Activated naive CD4-positive, alpha-beta T cell treated with anti-CD3 and anti-CD28 coated beads for 36 hours (primary cell): Measurements from ENCODE around the gene BRD2. TPM values are rescaled to one million over a fixed set of nuclear protein-coding genes. Genes with fewer than 3 reads are reported as not detected.

Source experiments
- CTCF ChIA-PET: fragments of 350-600 bp; sonication (Branson Sonifier 250); formaldehyde crosslinking; loops from one replicate; lab custom pipeline; 2021; ENCODE audit warnings: antibody characterized with exemption; lab: Charles Lee
- DNase-seq: peaks from one replicate; pipeline ENCODE4 v3.0.0-alpha.2; 2020
- H3K27ac Mint-ChIP-seq: one replicate; pipeline ENCODE4 v1.8.0; 2021; ENCODE audit warnings: mild to moderate bottlenecking, mixed read lengths
- H3K27me3 Mint-ChIP-seq: one replicate; pipeline ENCODE4 v1.8.0; 2021; ENCODE audit warnings: low read depth, mixed read lengths
- H3K36me3 Mint-ChIP-seq: one replicate; pipeline ENCODE4 v1.8.0; 2021; ENCODE audit warnings: low read depth, mixed read lengths
- H3K4me1 Mint-ChIP-seq: one replicate; pipeline ENCODE4 v1.8.0; 2021; ENCODE audit warnings: low read depth, mixed read lengths
- H3K4me3 Mint-ChIP-seq: one replicate; pipeline ENCODE4 v1.8.0; 2021; ENCODE audit warnings: mild to moderate bottlenecking, moderate library complexity, mixed read lengths
- H3K9me3 Mint-ChIP-seq: one replicate; pipeline ENCODE4 v1.8.0; 2021; ENCODE audit warnings: mixed read lengths
- intact Hi-C: fragments of 100-400 bp; cut with micrococcal nuclease; formaldehyde crosslinking; loops from one replicate; pipeline ENCODE4 v1.15.1; 2023
- total RNA-seq, 2 experiments: library from RNA; stranded (reverse); gene quantifications; one replicate each; pipeline ENCODE4 v1.2.3, GENCODE V29; 2021

The BRD2 gene
- total RNA-seq, 2 experiments from 2014 or later, result 168 to 197 TPM

GRCh38 chr6:33008944-33009861 lies 40.8 kb downstream of the BRD2 start, which contains the start of gene HLA-DOA:
Gene HLA-DOA, minus strand, starts transcription at chr6:33009591.
- Mint-ChIP-seq H3K4me1 (peaks cover 8% of the 10 kb centered on the region), H3K27ac (no peak within 1 kb of the TSS), H3K27me3 (no peaks in the 10 kb centered on the region), H3K4me3 (peak within 1 kb of the TSS; percentile 58), H3K9me3 (no peaks in the 10 kb centered on the region), H3K36me3 (no peaks in the 10 kb centered on the region)
- CTCF ChIA-PET, result no interaction called here
- intact Hi-C loops, result no loop called here
- peak; percentile 63 for DNase-seq

DNA sequence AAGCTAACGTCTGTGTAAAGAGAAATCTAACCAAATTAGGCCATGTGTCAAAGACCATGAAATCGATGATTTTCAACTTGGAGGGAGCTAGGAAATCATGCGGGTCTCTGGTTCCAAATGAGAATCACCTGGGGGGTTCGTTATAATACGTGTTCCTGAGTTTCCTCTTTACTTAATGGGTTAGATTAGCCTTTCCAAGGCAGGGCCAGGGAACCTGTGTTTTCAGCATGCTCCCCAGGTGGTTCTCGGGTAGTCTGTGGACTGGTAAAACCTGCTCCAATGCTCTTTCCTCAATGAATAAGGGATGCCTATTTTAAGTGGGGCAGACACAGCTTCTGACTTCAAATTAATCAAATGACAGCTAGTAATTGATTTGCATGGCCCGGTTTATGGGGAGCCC lies 42.0 kb downstream of the BRD2 start:
- H3K27me3 Mint-ChIP-seq, result no peaks in the 10 kb centered on the region
- intact Hi-C loops, result no loop called here

DNA sequence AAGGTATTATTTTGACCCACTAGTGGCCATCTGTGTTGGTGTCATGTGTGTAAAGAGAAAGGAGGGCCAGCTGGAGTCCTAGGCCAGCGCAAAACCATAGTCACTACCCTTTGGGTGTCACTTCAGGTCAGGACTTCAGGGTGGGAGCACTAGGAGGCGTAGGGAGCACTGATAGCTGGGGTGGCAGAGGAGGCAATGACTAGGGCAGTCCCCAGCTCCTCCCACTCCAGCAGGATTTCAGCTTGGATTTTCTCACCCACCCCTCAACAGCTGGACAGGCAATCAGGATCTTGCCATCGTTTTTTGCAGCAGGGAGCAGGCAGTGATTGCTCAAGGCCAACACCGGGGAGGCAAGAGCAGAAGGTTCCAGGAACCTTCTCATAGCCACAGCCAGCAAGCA lies 45.2 kb downstream of the BRD2 start:
- intact Hi-C loops, result loop anchor here (1.0 to 2.0 kb wide), 3 partner anchors 69 to 235 kb away; no protein-coding TSS in a partner anchor
- Mint-ChIP-seq H3K27me3 (no peaks in the 10 kb centered on the region), H3K4me3 (no peak overlapping the region), H3K9me3 (no peaks in the 10 kb centered on the region), H3K4me1 (peaks cover 12% of the 10 kb centered on the region), H3K27ac (no peak overlapping the region), H3K36me3 (no peaks in the 10 kb centered on the region)
- no peak for DNase-seq
- CTCF ChIA-PET, result interaction anchor here (0.7 to 3.1 kb wide), 9 partner anchors 13 to 215 kb away, joined by 3 to 9 read pairs (median 4); partner anchors contain the start of gene HLA-DPA1

More for the DNA sequence above, 42.0 kb downstream of the BRD2 start:
- Mint-ChIP-seq H3K9me3 (no peaks in the 10 kb centered on the region), H3K4me1 (peaks cover 8% of the 10 kb centered on the region), H3K27ac (no peak overlapping the region), H3K36me3 (no peaks in the 10 kb centered on the region), H3K4me3 (no peak overlapping the region)
- no peak for DNase-seq
- CTCF ChIA-PET, result interaction anchor here (0.5 to 0.7 kb wide), 2 partner anchors 76 to 316 kb away, joined by 3 to 4 read pairs; no protein-coding TSS in a partner anchor

DNA sequence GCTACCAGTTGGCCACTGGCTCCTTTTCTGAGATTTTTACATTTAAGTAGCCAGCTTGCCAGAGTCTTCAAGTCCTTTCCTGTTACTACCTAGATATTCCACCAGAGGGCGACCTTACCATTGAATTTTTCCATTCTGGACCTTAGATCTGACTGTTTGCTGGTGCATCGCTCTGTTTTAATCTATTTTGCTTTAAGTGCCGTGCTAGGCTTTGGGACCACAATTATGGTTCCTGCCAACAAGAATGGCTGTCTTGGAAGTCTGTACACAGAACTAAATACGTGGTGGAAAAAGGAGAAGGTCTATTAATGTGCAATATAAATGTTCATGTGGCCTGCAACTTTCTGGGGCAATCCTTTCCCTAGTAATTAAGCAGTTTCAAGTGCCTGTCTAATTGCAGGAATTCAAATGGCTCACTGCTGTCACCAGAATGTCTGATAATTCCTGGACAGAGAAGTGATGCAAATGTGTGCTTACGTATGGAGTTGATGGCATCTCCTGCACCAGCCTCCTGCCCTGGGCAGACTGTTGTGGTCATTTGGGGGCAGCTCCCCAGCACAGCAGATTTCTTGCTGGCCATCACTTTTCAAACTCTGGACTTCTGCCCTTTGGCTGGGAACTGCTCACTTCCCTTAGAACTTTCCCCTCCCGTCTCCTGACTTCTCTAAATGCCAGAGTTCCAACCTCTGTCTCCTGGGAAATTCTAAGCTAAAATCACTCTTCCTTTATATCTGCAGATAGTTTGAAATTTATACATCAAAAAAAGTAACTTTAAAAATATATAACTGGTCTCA lies 46.6 kb downstream of the BRD2 start:
- no peaks in the 10 kb centered on the region for H3K36me3 Mint-ChIP-seq

DNA sequence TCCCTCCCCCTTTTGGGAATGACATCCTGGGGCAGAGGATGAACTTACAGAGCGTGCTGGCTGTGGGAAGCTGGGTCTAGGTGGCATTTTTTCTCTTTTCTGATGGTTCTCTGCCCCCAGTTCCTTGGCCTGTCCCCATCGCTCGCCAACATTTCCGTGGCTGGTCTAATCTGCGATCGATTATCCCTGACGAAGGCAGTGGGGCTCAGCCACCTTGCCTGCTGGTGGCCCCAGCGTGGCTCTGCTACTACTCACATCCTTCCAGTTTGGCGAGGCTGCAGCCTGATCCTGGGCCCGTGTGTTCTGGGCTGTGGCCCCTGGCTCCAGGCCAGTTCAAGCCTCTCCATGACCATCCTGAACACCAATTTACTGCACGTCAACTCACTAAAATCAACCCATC lies 47.4 kb downstream of the BRD2 start:
- intact Hi-C loops, result loop anchor here (2.0 to 5.0 kb wide), 2 partner anchors 67 to 132 kb away; no protein-coding TSS in a partner anchor

More for the DNA sequence above, 46.6 kb downstream of the BRD2 start:
- intact Hi-C loops, result loop anchor here (1.0 to 5.0 kb wide), 4 partner anchors 68 to 233 kb away; no protein-coding TSS in a partner anchor
- peaks cover 12% of the 10 kb centered on the region for H3K4me1 Mint-ChIP-seq
- H3K27ac Mint-ChIP-seq, result no peak overlapping the region
- H3K4me3 Mint-ChIP-seq, result no peak overlapping the region
- DNase-seq, result peak; percentile 64
- no peaks in the 10 kb centered on the region for H3K9me3 Mint-ChIP-seq
- CTCF ChIA-PET, result interaction anchor here (0.6 to 3.3 kb wide), 25 partner anchors 14 to 329 kb away, joined by 3 to 11 read pairs (median 5); partner anchors contain the start of genes HLA-DPA1 and HLA-DPB1
- H3K27me3 Mint-ChIP-seq, result no peaks in the 10 kb centered on the region

DNA sequence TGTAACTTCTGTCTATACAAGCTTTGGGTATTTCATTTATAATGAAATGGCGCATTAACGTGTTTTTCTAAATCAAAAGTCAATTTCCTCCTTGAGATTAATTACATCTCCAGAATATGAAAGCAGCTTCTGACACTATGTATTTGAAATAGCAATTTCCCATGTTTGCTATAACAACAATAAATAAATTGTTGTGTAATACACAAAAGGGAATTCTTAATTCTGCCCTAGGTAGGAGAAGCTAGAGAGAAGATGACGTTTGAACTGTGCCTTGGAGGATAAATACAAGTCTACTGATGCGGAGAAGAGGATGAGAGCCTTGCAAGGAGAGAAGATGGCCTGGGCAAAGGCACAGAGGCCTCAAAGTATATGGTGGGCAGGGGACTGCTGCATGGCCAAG lies 48.6 kb downstream of the BRD2 start:
- Mint-ChIP-seq H3K4me3 (no peak overlapping the region), H3K27ac (no peak overlapping the region), H3K36me3 (no peaks in the 10 kb centered on the region), H3K27me3 (no peaks in the 10 kb centered on the region), H3K9me3 (no peaks in the 10 kb centered on the region), H3K4me1 (peaks cover 12% of the 10 kb centered on the region)
- intact Hi-C loops, result loop anchor here (5.0 kb wide), 1 partner anchor 130 kb away; no protein-coding TSS in a partner anchor
- CTCF ChIA-PET, result interaction anchor here (0.5 to 3.3 kb wide), 9 partner anchors 16 to 495 kb away, joined by 3 to 11 read pairs (median 5); no protein-coding TSS in a partner anchor
- DNase-seq, result no peak

More for the DNA sequence above, 47.4 kb downstream of the BRD2 start:
- CTCF ChIA-PET, result interaction anchor here (0.8 to 3.3 kb wide), 10 partner anchors 15 to 232 kb away, joined by 4 to 11 read pairs (median 7); partner anchors contain the start of gene HLA-DPB1
- H3K36me3 Mint-ChIP-seq, result no peaks in the 10 kb centered on the region
- H3K9me3 Mint-ChIP-seq, result no peaks in the 10 kb centered on the region
- H3K27ac Mint-ChIP-seq, result no peak overlapping the region
- no peaks in the 10 kb centered on the region for H3K27me3 Mint-ChIP-seq
- no peak for DNase-seq
- peaks cover 12% of the 10 kb centered on the region for H3K4me1 Mint-ChIP-seq
- no peak overlapping the region for H3K4me3 Mint-ChIP-seq

DNA sequence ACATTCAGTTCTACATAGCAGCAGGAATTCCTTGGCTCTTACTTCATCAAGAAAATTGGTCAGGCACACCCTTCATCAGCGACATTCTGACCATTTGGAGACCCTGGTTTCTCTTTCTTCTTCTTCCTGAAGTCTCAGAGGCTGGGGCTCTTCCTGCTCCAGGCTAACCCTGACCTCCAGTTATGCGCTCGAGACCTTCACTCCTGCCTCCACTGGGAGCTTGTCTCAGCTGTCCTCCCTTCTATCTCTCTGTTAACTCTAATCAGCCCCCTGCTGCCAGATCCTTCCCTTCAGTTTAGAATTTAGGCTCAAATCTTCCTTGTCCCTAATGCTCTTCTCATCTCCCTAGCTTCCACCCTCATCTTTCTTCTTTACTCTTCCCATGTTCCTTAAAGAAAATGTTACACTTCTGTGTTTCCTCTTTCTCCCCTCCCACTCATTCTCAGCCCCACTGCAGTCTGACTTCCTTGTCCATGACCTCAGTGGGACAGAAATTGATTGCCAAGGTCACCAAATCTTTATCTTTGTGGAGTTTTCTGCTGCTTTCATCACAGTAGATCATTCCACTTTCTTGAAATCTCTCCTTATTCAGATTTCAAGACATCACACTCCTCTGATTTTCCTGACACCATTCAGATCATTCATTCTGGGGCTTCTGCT lies 49.4 kb downstream of the BRD2 start:
- H3K9me3 Mint-ChIP-seq, result no peaks in the 10 kb centered on the region
- H3K27me3 Mint-ChIP-seq, result no peaks in the 10 kb centered on the region
- H3K36me3 Mint-ChIP-seq, result no peaks in the 10 kb centered on the region
- H3K27ac Mint-ChIP-seq, result no peak overlapping the region
- intact Hi-C loops, result loop anchor here (5.0 kb wide), 1 partner anchor 129 kb away; no protein-coding TSS in a partner anchor
- DNase-seq, result no peak
- H3K4me1 Mint-ChIP-seq, result peaks cover 12% of the 10 kb centered on the region
- H3K4me3 Mint-ChIP-seq, result no peak overlapping the region
- CTCF ChIA-PET, result interaction anchor here (0.7 to 0.9 kb wide), 2 partner anchors 102 to 1528 kb away, joined by 3 read pairs; no protein-coding TSS in a partner anchor

DNA sequence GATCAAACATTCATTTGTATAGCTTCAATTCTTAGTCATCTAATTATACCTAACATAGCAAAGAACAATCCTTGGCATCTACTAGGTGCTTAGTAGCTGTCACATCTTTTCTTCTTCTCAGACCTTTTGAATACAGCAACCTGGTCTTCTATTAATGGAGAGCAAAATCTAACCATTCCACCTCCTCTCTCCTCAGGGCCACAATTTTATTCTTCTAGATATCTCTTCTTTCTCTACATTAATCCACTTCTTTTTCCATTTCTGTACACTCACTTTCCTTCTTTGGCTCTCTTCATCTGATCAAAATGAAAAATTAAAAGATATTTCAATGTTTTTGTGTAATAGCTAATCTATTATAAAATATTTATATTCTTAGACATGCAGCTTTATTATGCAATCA lies 50.0 kb downstream of the BRD2 start:
- CTCF ChIA-PET, result interaction anchor here (0.7 to 0.9 kb wide), 2 partner anchors 102 to 1529 kb away, joined by 3 read pairs; no protein-coding TSS in a partner anchor
- H3K4me3 Mint-ChIP-seq, result no peak overlapping the region
- no peaks in the 10 kb centered on the region for H3K27me3 Mint-ChIP-seq
- DNase-seq, result no peak
- peaks cover 12% of the 10 kb centered on the region for H3K4me1 Mint-ChIP-seq
- intact Hi-C loops, result loop anchor here (5.0 kb wide), 1 partner anchor 129 kb away; no protein-coding TSS in a partner anchor
- no peaks in the 10 kb centered on the region for H3K36me3 Mint-ChIP-seq
- H3K27ac Mint-ChIP-seq, result no peak overlapping the region
- no peaks in the 10 kb centered on the region for H3K9me3 Mint-ChIP-seq

DNA sequence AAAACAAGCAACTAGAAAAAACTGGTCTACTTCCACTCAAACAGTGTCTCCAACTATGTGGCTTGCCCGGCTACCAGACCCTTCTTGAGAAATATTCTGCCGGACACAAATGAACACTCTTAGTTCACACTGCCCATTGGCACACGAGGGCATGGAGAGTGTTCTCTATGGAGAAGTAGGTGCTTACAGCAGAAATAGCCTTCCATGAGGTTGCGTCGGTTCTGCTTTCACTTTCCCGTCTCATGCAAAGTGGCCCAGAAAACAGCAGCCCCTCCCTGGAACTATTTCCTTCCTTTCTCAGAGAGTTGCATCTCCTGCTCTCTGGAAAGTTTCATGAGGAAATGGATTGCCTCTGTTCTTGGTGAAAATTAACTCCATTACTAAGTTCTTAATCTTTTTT lies 50.5 kb downstream of the BRD2 start:
- CTCF ChIA-PET, result interaction anchor here (0.7 to 1.5 kb wide), 2 partner anchors 230 to 1529 kb away, joined by 3 to 5 read pairs; no protein-coding TSS in a partner anchor
- Mint-ChIP-seq H3K27ac (no peak overlapping the region), H3K9me3 (no peaks in the 10 kb centered on the region), H3K36me3 (no peaks in the 10 kb centered on the region), H3K4me1 (peaks cover 12% of the 10 kb centered on the region), H3K4me3 (peak overlapping the region; percentile 25), H3K27me3 (no peaks in the 10 kb centered on the region)
- intact Hi-C loops, result loop anchor here (5.0 kb wide), 1 partner anchor 128 kb away; no protein-coding TSS in a partner anchor
- no peak for DNase-seq

DNA sequence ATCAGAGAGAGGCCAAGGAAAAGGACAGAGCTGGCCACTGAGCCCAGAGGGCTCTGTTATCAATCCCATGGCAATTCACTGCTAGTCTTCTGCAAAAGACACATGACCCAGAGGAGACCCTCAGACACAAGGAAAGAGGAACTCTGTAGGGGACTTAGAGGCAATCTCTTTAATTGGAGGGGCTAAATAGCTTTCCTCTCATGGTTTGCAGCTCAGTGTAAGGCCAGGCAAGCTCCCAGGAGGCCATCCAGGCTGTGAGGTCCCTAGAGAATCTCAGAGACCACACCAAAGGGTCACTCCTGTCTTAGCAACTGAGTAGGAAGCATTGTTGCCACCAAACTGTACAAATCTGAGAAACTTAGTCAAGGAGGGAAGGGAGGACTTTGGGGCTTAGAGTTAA lies 51.0 kb downstream of the BRD2 start:
- peaks cover 12% of the 10 kb centered on the region for H3K4me1 Mint-ChIP-seq
- no peaks in the 10 kb centered on the region for H3K36me3 Mint-ChIP-seq
- intact Hi-C loops, result loop anchor here (5.0 kb wide), 1 partner anchor 128 kb away; no protein-coding TSS in a partner anchor
- H3K27me3 Mint-ChIP-seq, result no peaks in the 10 kb centered on the region
- DNase-seq, result no peak
- CTCF ChIA-PET, result interaction anchor here (1.5 kb wide), 1 partner anchor 229 kb away, joined by 5 read pairs; no protein-coding TSS in a partner anchor
- no peaks in the 10 kb centered on the region for H3K9me3 Mint-ChIP-seq
- no peak overlapping the region for H3K27ac Mint-ChIP-seq
- peak overlapping the region; percentile 25 for H3K4me3 Mint-ChIP-seq

DNA sequence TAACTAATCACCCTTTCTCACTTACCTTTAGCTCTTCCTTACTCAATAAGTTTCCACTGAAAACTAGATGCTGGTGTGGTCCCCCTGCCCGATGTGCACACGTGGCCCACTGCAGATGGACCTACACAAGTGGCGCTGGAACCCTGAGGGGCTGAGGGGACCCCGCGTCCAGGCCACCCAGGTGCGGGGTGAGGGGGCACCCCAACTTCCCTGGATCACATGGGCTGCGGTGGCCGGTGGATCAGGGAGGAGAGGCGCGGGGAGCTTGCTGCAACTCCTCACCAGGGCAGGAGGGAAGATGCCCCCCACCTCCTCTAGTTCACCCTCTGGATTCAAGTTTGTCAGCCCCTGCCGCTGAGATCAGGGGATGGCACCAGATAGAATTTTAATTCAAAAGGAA lies 53.5 kb downstream of the BRD2 start:
- no peak overlapping the region for H3K4me3 Mint-ChIP-seq
- intact Hi-C loops, result no loop called here
- CTCF ChIA-PET, result interaction anchor here (0.6 kb wide), 3 partner anchors 9 to 776 kb away, joined by 3 to 5 read pairs (median 3); no protein-coding TSS in a partner anchor
- no peak overlapping the region for H3K27ac Mint-ChIP-seq
- no peak for DNase-seq
- no peaks in the 10 kb centered on the region for H3K9me3 Mint-ChIP-seq
- H3K4me1 Mint-ChIP-seq, result peaks cover 12% of the 10 kb centered on the region
- H3K27me3 Mint-ChIP-seq, result no peaks in the 10 kb centered on the region
- H3K36me3 Mint-ChIP-seq, result no peaks in the 10 kb centered on the region
